ENCODE measurements around the gene TXNIP.

GRCh38 chr1:145952903-145953302, 43.5 kb downstream of the TXNIP start:
- TF ChIP-seq CTCF (IDR thresholded peaks at IDR 0.05) (no peak), POLR2A (IDR thresholded peaks at IDR 0.05) (no peak)

All from esophagus squamous epithelium (tissue), 4 donors.